Trophoblast cell (in vitro differentiated cells and primary cell): ENCODE data around the gene TK2.

Experiments
- DNase-seq, 2 donors: peaks; one replicate each; pipeline ENCODE4 v3.0.0-alpha.2; 2016
- H2AFZ ChIP-seq: 2 replicates; pipeline ENCODE4 v1.6.1; 2013; ENCODE audit warnings: low read length, moderate library complexity, mild to moderate bottlenecking; ENCODE audit not compliant: insufficient read depth, poor library complexity
- H2AK5ac ChIP-seq: 2 replicates; pipeline ENCODE4 v1.6.1; 2013; ENCODE audit warnings: mild to moderate bottlenecking, low read length
- H2BK120ac ChIP-seq: 2 replicates; pipeline ENCODE4 v1.6.1; 2013; ENCODE audit warnings: low read length, mild to moderate bottlenecking, moderate library complexity; ENCODE audit not compliant: insufficient read depth, poor library complexity
- H2BK12ac ChIP-seq: 2 replicates; pipeline ENCODE4 v1.6.1; 2013; ENCODE audit warnings: mild to moderate bottlenecking, low read length, moderate library complexity
- H2BK5ac ChIP-seq: 2 replicates; pipeline ENCODE4 v1.6.1; 2013; ENCODE audit warnings: low read length, low read depth, moderate library complexity, mild to moderate bottlenecking; ENCODE audit not compliant: poor library complexity
- H3K14ac ChIP-seq: 2 replicates; pipeline ENCODE4 v1.6.1; 2013; ENCODE audit warnings: mild to moderate bottlenecking, low read length
- H3K18ac ChIP-seq: 2 replicates; pipeline ENCODE4 v1.6.1; 2013; ENCODE audit warnings: mild to moderate bottlenecking, low read length
- H3K23ac ChIP-seq: 2 replicates; pipeline ENCODE4 v1.6.1; 2013; ENCODE audit warnings: low read length
- H3K27ac ChIP-seq: 2 replicates; pipeline ENCODE4 v1.5.1; 2013; ENCODE audit warnings: low read depth, mild to moderate bottlenecking, inconsistent platforms, low read length, moderate library complexity
- H3K27me3 ChIP-seq: 2 replicates; pipeline ENCODE4 v1.6.1; 2013; ENCODE audit warnings: inconsistent platforms, mild to moderate bottlenecking, low read length, moderate library complexity; ENCODE audit not compliant: insufficient read depth
- H3K36me3 ChIP-seq, 2 experiments: 1 replicate in 1 of 2; 2 replicates in 1 of 2; pipeline ENCODE4 v1.6.1; 2013; ENCODE audit warnings: low read length in 2 of 2, mild to moderate bottlenecking in 2 of 2, moderate library complexity in 1 of 2; ENCODE audit not compliant: insufficient read depth in 2 of 2, control insufficient read depth in 1 of 2
- H3K4ac ChIP-seq: 2 replicates; pipeline ENCODE4 v1.6.1; 2013; ENCODE audit warnings: low read depth, mild to moderate bottlenecking, low read length, moderate library complexity
- H3K4me1 ChIP-seq, 2 experiments: 1 replicate in 1 of 2; 2 replicates in 1 of 2; pipeline ENCODE4 v1.6.1; 2013; ENCODE audit warnings: low read length in 2 of 2, mild to moderate bottlenecking in 2 of 2, moderate library complexity in 1 of 2; ENCODE audit not compliant: insufficient read depth in 2 of 2, control insufficient read depth in 1 of 2
- H3K4me2 ChIP-seq: 2 replicates; pipeline ENCODE4 v1.6.1; 2013; ENCODE audit warnings: inconsistent platforms, mild to moderate bottlenecking, low read length, moderate library complexity
- H3K4me3 ChIP-seq: 2 replicates; pipeline ENCODE4 v1.5.1; 2013; ENCODE audit warnings: mild to moderate bottlenecking, low read depth, low read length, inconsistent platforms
- H3K79me1 ChIP-seq: one replicate; pipeline ENCODE4 v1.6.1; 2013; ENCODE audit warnings: low read length
- H3K79me2 ChIP-seq: 2 replicates; pipeline ENCODE4 v1.6.1; 2013; ENCODE audit warnings: low read length, mild to moderate bottlenecking; ENCODE audit not compliant: control insufficient read depth, insufficient read depth, poor library complexity
- H3K9ac ChIP-seq: 2 replicates; pipeline ENCODE4 v1.6.1; 2013; ENCODE audit warnings: mild to moderate bottlenecking, low read length
- H3K9me3 ChIP-seq: 2 replicates; pipeline ENCODE4 v1.6.1; 2013; ENCODE audit warnings: low read depth, mild to moderate bottlenecking, control low read depth, inconsistent platforms, low read length; ENCODE audit not compliant: insufficient read depth
- H4K12ac ChIP-seq: 2 replicates; pipeline ENCODE4 v1.6.1; 2013; ENCODE audit warnings: low read depth, mild to moderate bottlenecking, low read length, moderate library complexity
- H4K8ac ChIP-seq: 2 replicates; pipeline ENCODE4 v1.6.1; 2013; ENCODE audit warnings: low read depth, mild to moderate bottlenecking, low read length, moderate library complexity
- H4K91ac ChIP-seq: one replicate; pipeline ENCODE4 v1.6.1; 2013; ENCODE audit warnings: low read depth, mild to moderate bottlenecking, low read length, moderate library complexity
- WGBS: extraction: QIAGEN DNeasy Blood & Tissue Kit; methylation state at CpG from one replicate; pipeline ENCODE4 v1.1.7; 2013; ENCODE audit warnings: missing lambda C conversion rate; ENCODE audit not compliant: insufficient read length, insufficient coverage; ENCODE audit errors: extremely low coverage; 5-methylcytosine and 5-hydroxymethylcytosine counted together

TK2 gene

GRCh38 chr16:66508248-66508913 is 41.5 kb downstream of the TK2 start:
- no peak overlapping the region for H3K9ac ChIP-seq
- no peak overlapping the region for H2AFZ ChIP-seq
- H4K12ac ChIP-seq = no peak overlapping the region
- no peaks in the 10 kb centered on the region for H3K79me2 ChIP-seq
- peaks cover 17% of the 10 kb centered on the region in 2 experiments for H3K4me1 ChIP-seq
- no peak overlapping the region for H3K27ac ChIP-seq
- H2BK5ac ChIP-seq = no peak overlapping the region
- H3K18ac ChIP-seq = no peak overlapping the region
- WGBS = no CpG with 5 or more reads among the region's 7 CpGs
- H3K23ac ChIP-seq = no peak overlapping the region
- H2BK120ac ChIP-seq = no peak overlapping the region
- H3K4me3 ChIP-seq = no peak overlapping the region
- peaks cover 6% of the 10 kb centered on the region for H3K79me1 ChIP-seq
- H3K36me3 ChIP-seq = no peaks in the 10 kb centered on the region
- H3K9me3 ChIP-seq = peaks cover 2% of the 10 kb centered on the region
- no peak overlapping the region for H2BK12ac ChIP-seq
- peak in 1 of 2 donors; percentile 14 for DNase-seq
- peak overlapping the region; percentile 32 for H4K91ac ChIP-seq
- H4K8ac ChIP-seq = no peak overlapping the region
- H3K4me2 ChIP-seq = no peak overlapping the region
- peak overlapping the region; percentile 26 for H2AK5ac ChIP-seq
- no peak overlapping the region for H3K4ac ChIP-seq
- no peak overlapping the region for H3K14ac ChIP-seq
- no peaks in the 10 kb centered on the region for H3K27me3 ChIP-seq

GRCh38 chr16:66507731-66508239 is 42.1 kb downstream of the TK2 start:
- Histone ChIP-seq H3K14ac (no peak overlapping the region), H3K9me3 (peaks cover 2% of the 10 kb centered on the region), H3K27me3 (no peaks in the 10 kb centered on the region), H2BK5ac (no peak overlapping the region), H3K9ac (no peak overlapping the region), H3K4me1 (peaks cover 11 to 16% of the 10 kb centered on the region in 2 experiments), H3K23ac (no peak overlapping the region), H4K8ac (no peak overlapping the region), H3K4me3 (no peak overlapping the region), H2AK5ac (no peak overlapping the region), H3K4ac (no peak overlapping the region), H2BK120ac (no peak overlapping the region), H3K79me1 (peaks cover 4% of the 10 kb centered on the region), H4K91ac (no peak overlapping the region), H4K12ac (no peak overlapping the region), H3K18ac (no peak overlapping the region), H2BK12ac (no peak overlapping the region), H3K4me2 (no peak overlapping the region), H3K27ac (no peak overlapping the region), H3K79me2 (no peaks in the 10 kb centered on the region), H2AFZ (no peak overlapping the region), H3K36me3 (no peaks in the 10 kb centered on the region)
- WGBS = no CpG with 5 or more reads among the region's 4 CpGs
- DNase-seq = peak in 1 of 2 donors; percentile 64

GRCh38 chr16:66503612-66504011 is 46.3 kb downstream of the TK2 start:
- H3K14ac ChIP-seq = no peak overlapping the region
- H4K8ac ChIP-seq = no peak overlapping the region
- no peak overlapping the region for H2BK5ac ChIP-seq
- no peak overlapping the region for H3K4me2 ChIP-seq
- peaks cover 0 to 2% of the 10 kb centered on the region in 2 experiments for H3K4me1 ChIP-seq
- H2BK120ac ChIP-seq = no peak overlapping the region
- no CpG with 5 or more reads among the region's 3 CpGs for WGBS
- no peak overlapping the region for H3K9ac ChIP-seq
- no peaks in the 10 kb centered on the region for H3K27me3 ChIP-seq
- H3K4me3 ChIP-seq = no peak overlapping the region
- H3K79me1 ChIP-seq = no peaks in the 10 kb centered on the region
- no peaks in the 10 kb centered on the region for H3K79me2 ChIP-seq
- H2AK5ac ChIP-seq = no peak overlapping the region
- peak in 1 of 2 donors; percentile 12 for DNase-seq
- no peak overlapping the region for H2AFZ ChIP-seq
- no peaks in the 10 kb centered on the region for H3K9me3 ChIP-seq
- H4K91ac ChIP-seq = no peak overlapping the region
- no peak overlapping the region for H3K18ac ChIP-seq
- no peak overlapping the region for H3K23ac ChIP-seq
- no peak overlapping the region for H3K27ac ChIP-seq
- no peak overlapping the region for H4K12ac ChIP-seq
- H3K36me3 ChIP-seq = no peaks in the 10 kb centered on the region
- H3K4ac ChIP-seq = no peak overlapping the region
- H2BK12ac ChIP-seq = no peak overlapping the region

GRCh38 chr16:66503030-66503429 is 46.9 kb downstream of the TK2 start:
- Histone ChIP-seq H3K18ac (no peak overlapping the region), H4K91ac (no peak overlapping the region), H3K36me3 (no peaks in the 10 kb centered on the region), H3K4me1 (no peaks in the 10 kb centered on the region), H2AK5ac (no peak overlapping the region), H2BK12ac (no peak overlapping the region), H3K9ac (no peak overlapping the region), H4K12ac (no peak overlapping the region), H3K23ac (no peak overlapping the region), H2BK5ac (no peak overlapping the region), H3K4me3 (no peak overlapping the region), H4K8ac (no peak overlapping the region), H2BK120ac (no peak overlapping the region), H3K4ac (no peak overlapping the region), H3K79me2 (no peaks in the 10 kb centered on the region), H3K27me3 (no peaks in the 10 kb centered on the region), H3K79me1 (no peaks in the 10 kb centered on the region), H3K9me3 (no peaks in the 10 kb centered on the region), H2AFZ (no peak overlapping the region), H3K14ac (no peak overlapping the region), H3K4me2 (no peak overlapping the region), H3K27ac (no peak overlapping the region)
- WGBS = no CpG with 5 or more reads among the region's 2 CpGs
- peak in 1 of 2 donors; percentile 10 for DNase-seq
